Hepatocyte (in vitro differentiated cells): Measurements from ENCODE around the gene FASN. TPM values are rescaled to one million over a fixed set of nuclear protein-coding genes. Genes with fewer than 3 reads are reported as not detected.

Source experiments
- DNase-seq: peaks from one replicate; pipeline ENCODE4 v3.0.0-alpha.2; 2016; ENCODE audit warnings: low spot score
- H2AFZ ChIP-seq: fragments of 200-600 bp; sonication (generic); 2 replicates; pipeline ENCODE4 v1.6.0; 2016; ENCODE audit warnings: antibody characterized with exemption, mild to moderate bottlenecking
- H3K27ac ChIP-seq: fragments of 200-600 bp; sonication (generic); 2 replicates; pipeline ENCODE4 v1.5.1; 2016; ENCODE audit warnings: mild to moderate bottlenecking
- H3K27me3 ChIP-seq: fragments of 200-600 bp; sonication (generic); 2 replicates; pipeline ENCODE4 v1.6.1; 2016
- H3K36me3 ChIP-seq: fragments of 200-600 bp; sonication (generic); replicated peaks from 2 replicates; pipeline ENCODE4 v1.5.1; 2016; ENCODE audit warnings: low read depth; ENCODE audit not compliant: insufficient read depth
- H3K4me1 ChIP-seq: fragments of 200-600 bp; sonication (generic); 2 replicates; pipeline ENCODE4 v1.5.1; 2016; ENCODE audit warnings: mild to moderate bottlenecking, moderate library complexity; ENCODE audit not compliant: insufficient read depth
- H3K4me2 ChIP-seq: fragments of 200-600 bp; sonication (generic); 2 replicates; pipeline ENCODE4 v1.6.0; 2016
- H3K4me3 ChIP-seq: fragments of 200-600 bp; sonication (generic); 2 replicates; pipeline ENCODE4 v1.5.1; 2016; ENCODE audit warnings: mild to moderate bottlenecking
- H3K79me2 ChIP-seq: fragments of 200-600 bp; sonication (generic); 2 replicates; pipeline ENCODE4 v1.6.0; 2017; ENCODE audit warnings: mild to moderate bottlenecking
- H3K9me2 ChIP-seq: fragments of 200-600 bp; sonication (generic); replicated peaks from 2 replicates; pipeline ENCODE4 v1.6.0; 2017; ENCODE audit warnings: mild to moderate bottlenecking; ENCODE audit not compliant: insufficient read depth
- H3K9me3 ChIP-seq: fragments of 200-600 bp; sonication (generic); 2 replicates; pipeline ENCODE4 v1.5.1; 2016; ENCODE audit warnings: low read depth, mild to moderate bottlenecking
- H4K20me1 ChIP-seq: fragments of 200-600 bp; sonication (generic); 2 replicates; pipeline ENCODE4 v1.6.0; 2016; ENCODE audit warnings: mild to moderate bottlenecking; ENCODE audit not compliant: insufficient read depth, poor library complexity, severe bottlenecking
- CTCF ChIP-seq: fragments of 200-600 bp; sonication (generic); IDR thresholded peaks from 2 replicates; pipeline ENCODE4 v1.5.1; 2016; ENCODE audit warnings: antibody characterized with exemption, mild to moderate bottlenecking; ENCODE audit not compliant: poor library complexity
- EZH2 ChIP-seq: fragments of 200-600 bp; sonication (generic); IDR thresholded peaks from 2 replicates; pipeline ENCODE4 v1.6.1; 2016; ENCODE audit warnings: antibody characterized with exemption, mild to moderate bottlenecking, borderline replicate concordance
- EZH2phosphoT487 ChIP-seq: fragments of 200-600 bp; sonication (generic); IDR thresholded peaks from one replicate; pipeline ENCODE4 v1.6.1; 2018; ENCODE audit warnings: antibody characterized with exemption, mild to moderate bottlenecking, low read depth, moderate library complexity; ENCODE audit not compliant: unreplicated experiment, severe bottlenecking
- WGBS: methylation state at CpG from one replicate; pipeline ENCODE4 v1.1.6; 2016; ENCODE audit warnings: low lambda C conversion rate; ENCODE audit errors: missing lambda C conversion rate; 5-methylcytosine and 5-hydroxymethylcytosine counted together
- polyA plus RNA-seq: library from polyadenylated mRNA; unstranded; fragments of >200 nt; fragmentation: Nextera tagmentation; extraction: Ambion mirVana; gene quantifications from 2 replicates; pipeline ENCODE4 v1.2.1, GENCODE V29; 2016
- total RNA-seq: library from RNA; depleted of rRNA; stranded (reverse); fragments of >200 nt; gene quantifications from 2 replicates; pipeline ENCODE4 v1.2.3, GENCODE V29; 2014

FASN gene
- total and polyA plus RNA-seq, 2 experiments from 2014 or later = 77.6 to 118 TPM

DNA sequence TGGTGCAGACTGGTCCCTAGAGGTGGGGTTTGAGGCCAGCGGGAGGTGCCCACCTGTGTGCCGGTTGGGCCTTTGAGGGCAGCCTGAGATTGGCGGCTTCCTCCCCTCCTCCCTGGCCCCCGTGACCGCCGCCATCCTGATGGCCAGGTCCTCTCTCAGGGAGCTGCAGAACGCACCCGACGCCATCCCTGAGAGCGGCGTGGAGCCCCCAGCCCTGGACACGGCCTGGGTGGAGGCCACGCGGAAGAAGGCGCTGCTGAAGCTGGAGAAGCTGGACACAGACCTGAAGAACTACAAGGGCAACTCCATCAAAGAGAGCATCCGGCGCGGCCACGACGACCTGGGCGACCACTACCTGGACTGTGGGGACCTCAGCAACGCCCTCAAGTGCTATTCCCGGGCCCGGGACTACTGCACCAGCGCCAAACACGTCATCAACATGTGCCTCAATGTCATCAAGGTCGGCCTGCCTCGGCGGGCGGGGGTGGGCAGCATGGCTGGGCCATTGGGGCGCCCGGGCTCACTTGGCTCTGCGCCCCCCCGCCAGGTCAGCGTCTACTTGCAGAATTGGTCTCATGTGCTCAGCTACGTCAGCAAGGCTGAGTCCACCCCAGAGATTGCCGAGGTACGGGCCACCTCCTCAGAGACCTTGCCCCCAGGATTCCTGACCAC is 43.5 kb downstream of the FASN start:
- TF ChIP-seq CTCF (no peak), EZH2phosphoT487 (no peak), EZH2 (no peak)
- Histone ChIP-seq H3K36me3 (no peaks in the 10 kb centered on the region), H3K4me3 (no peak overlapping the region), H3K4me2 (no peak overlapping the region), H2AFZ (no peak overlapping the region), H3K9me2 (no peaks in the 10 kb centered on the region), H3K9me3 (no peaks in the 10 kb centered on the region), H3K27ac (no peak overlapping the region), H3K4me1 (peaks cover 17% of the 10 kb centered on the region), H3K79me2 (peaks cover 28% of the 10 kb centered on the region), H3K27me3 (no peaks in the 10 kb centered on the region), H4K20me1 (peaks cover 3% of the 10 kb centered on the region)
- 97% methylated on average over 38 of the region's 38 CpGs for WGBS
- no peak for DNase-seq

- DNase-seq = no peak
- Histone ChIP-seq H3K4me3 (no peak overlapping the region), H3K36me3 (no peaks in the 10 kb centered on the region), H3K27me3 (no peaks in the 10 kb centered on the region), H3K9me3 (no peaks in the 10 kb centered on the region), H4K20me1 (peaks cover 3% of the 10 kb centered on the region), H3K4me1 (peaks cover 17% of the 10 kb centered on the region), H3K79me2 (peaks cover 28% of the 10 kb centered on the region), H3K27ac (no peak overlapping the region), H3K4me2 (peak overlapping the region; percentile 99), H2AFZ (no peak overlapping the region), H3K9me2 (no peaks in the 10 kb centered on the region)
- TF ChIP-seq EZH2phosphoT487 (no peak), EZH2 (no peak), CTCF (no peak)
- 96% methylated on average over 26 of the region's 28 CpGs for WGBS
These were observed 44.3 kb downstream of the FASN start for GRCh38 chr17:82053556-82054263.

- 97% methylated on average over 14 of the region's 19 CpGs for WGBS
- DNase-seq = no peak
- Histone ChIP-seq H3K4me1 (peaks cover 17% of the 10 kb centered on the region), H2AFZ (no peak overlapping the region), H3K79me2 (peaks cover 28% of the 10 kb centered on the region), H3K27ac (no peak overlapping the region), H3K4me2 (peak overlapping the region; percentile 99), H3K4me3 (no peak overlapping the region), H3K9me2 (no peaks in the 10 kb centered on the region), H3K27me3 (no peaks in the 10 kb centered on the region), H4K20me1 (peaks cover 3% of the 10 kb centered on the region), H3K36me3 (no peaks in the 10 kb centered on the region), H3K9me3 (no peaks in the 10 kb centered on the region)
- TF ChIP-seq EZH2 = no peak
- no peak for TF ChIP-seq EZH2phosphoT487
- TF ChIP-seq CTCF = no peak
These were observed 44.9 kb downstream of the FASN start for GRCh38 chr17:82053130-82053529.
